GM18868 (cell line): Measurements from ENCODE around the gene STAB2.
"Not testable (repeated sequence)": the region's sequence is repeated elsewhere in the genome, so short reads cannot be mapped to it uniquely, and the experiment has no call there.

Experiments used
- ATAC-seq: cut with Tn5 transposase; IDR thresholded peaks from one replicate; pipeline ENCODE4 v1.9.1; 2021; ENCODE audit warnings: mild to moderate bottlenecking, moderate library complexity; ENCODE audit not compliant: unreplicated experiment

Gene STAB2

GRCh38 chr12:103805655-103806360 is 218.7 kb downstream of the STAB2 start:
- ATAC-seq, result no peak

GRCh38 chr12:103806803-103807202 is 219.7 kb downstream of the STAB2 start:
- ATAC-seq, result no peak

- no peak for ATAC-seq
Measured at GRCh38 chr12:103807561-103808238, 220.6 kb downstream of the STAB2 start.

GRCh38 chr12:103808239-103808880 is 221.3 kb downstream of the STAB2 start:
- ATAC-seq, result no peak

GRCh38 chr12:103809154-103809553 is 222.1 kb downstream of the STAB2 start:
- no peak for ATAC-seq

- ATAC-seq, result not testable (repeated sequence)
Measured at GRCh38 chr12:103809639-103810038, 222.6 kb downstream of the STAB2 start.

- no peak for ATAC-seq
Measured at GRCh38 chr12:103810111-103810510, 223.0 kb downstream of the STAB2 start.

- ATAC-seq, result no peak
Measured at GRCh38 chr12:103811791-103812190, 224.7 kb downstream of the STAB2 start.

GRCh38 chr12:103812789-103813188 is 225.7 kb downstream of the STAB2 start:
- ATAC-seq, result no peak

GRCh38 chr12:103813426-103813825 is 226.4 kb downstream of the STAB2 start:
- no peak for ATAC-seq

- no peak for ATAC-seq
Measured at GRCh38 chr12:103813949-103814348, 226.9 kb downstream of the STAB2 start.

GRCh38 chr12:103814436-103814835 is 227.4 kb downstream of the STAB2 start:
- ATAC-seq, result no peak
